Small intestine (tissue), 7 donors: Measurements from ENCODE around the gene PDE5A. TPM values are rescaled to one million over a fixed set of nuclear protein-coding genes. Genes with fewer than 3 reads are reported as not detected.
A peak's percentile ranks its signal among the peaks of the same experiment; 100 is the strongest.
"Not testable (repeated sequence)": the region's sequence is repeated elsewhere in the genome, so short reads cannot be mapped to it uniquely, and the experiment has no call there.

Experiments used
- DNase-seq, 2 donors: peaks; one replicate each; pipeline versions ENCODE4 v3.0.0 to v3.0.0-alpha.2; 2013
- FAIRE-seq: peaks from 2 replicates; lab custom pipeline; 2012; peaks lifted over from hg19 to GRCh38; lab: Jason Lieb, UNC
- H3K27ac ChIP-seq, 3 donors: one replicate each; pipeline ENCODE4 v1.5.1; 2013; ENCODE audit warnings: low read length in 2 of 3, mild to moderate bottlenecking in 2 of 3, control low read depth in 1 of 3, inconsistent platforms in 1 of 3, low read depth in 1 of 3, moderate library complexity in 1 of 3
- H3K27me3 ChIP-seq, 3 donors: one replicate each; pipeline ENCODE4 v1.6.1; 2013; ENCODE audit warnings: low read length in 3 of 3, inconsistent platforms in 1 of 3; ENCODE audit not compliant: control insufficient read depth in 3 of 3, insufficient read depth in 3 of 3
- H3K36me3 ChIP-seq, 3 donors: one replicate each; pipeline ENCODE4 v1.6.1; 2013; ENCODE audit warnings: low read length in 3 of 3, inconsistent platforms in 1 of 3, low read depth in 1 of 3, mild to moderate bottlenecking in 1 of 3, moderate library complexity in 1 of 3; ENCODE audit not compliant: control insufficient read depth in 3 of 3, insufficient read depth in 2 of 3
- H3K4me1 ChIP-seq, 3 donors: one replicate each; pipeline ENCODE4 v1.6.1; 2013; ENCODE audit warnings: low read length in 2 of 3, inconsistent platforms in 1 of 3, low read depth in 1 of 3, mild to moderate bottlenecking in 1 of 3, moderate library complexity in 1 of 3; ENCODE audit not compliant: control insufficient read depth in 3 of 3, insufficient read depth in 2 of 3
- H3K4me3 ChIP-seq, 3 donors: one replicate each; pipeline ENCODE4 v1.5.1; 2013; ENCODE audit warnings: low read length in 3 of 3, control low read depth in 1 of 3, inconsistent platforms in 1 of 3, low read depth in 1 of 3, mild to moderate bottlenecking in 1 of 3, moderate library complexity in 1 of 3
- H3K9me3 ChIP-seq, 2 donors: one replicate each; pipeline ENCODE4 v1.6.1; 2013; ENCODE audit warnings: low read depth in 1 of 2, low read length in 1 of 2; ENCODE audit not compliant: control insufficient read depth in 2 of 2, insufficient read depth in 1 of 2
- WGBS, 3 donors: extraction: QIAGEN DNeasy Blood & Tissue Kit; methylation state at CpG; one replicate each; pipeline ENCODE4 v1.1.7; 2013; 5-methylcytosine and 5-hydroxymethylcytosine counted together
- polyA plus RNA-seq, 4 donors: library from polyadenylated mRNA; stranded (reverse) in 3 of 4; unstranded in 1 of 4; fragments of 200-250 nt in 3 of 4; fragments of 120-200 nt in 1 of 4; gene quantifications; one replicate each; pipeline versions ENCODE4 v1.2.1 to v1.2.3, GENCODE V29; 2013
- donor health status: healthy with polysubstance abuse.
- donor health status: control.
- donor health status: control.
- donor health status: Bipolar disorder and iron deficiency.
- donor health status: healthy.

PDE5A gene
- polyA plus RNA-seq, 4 donors: 5.9 to 18.8 (median 7.4) TPM

DNA sequence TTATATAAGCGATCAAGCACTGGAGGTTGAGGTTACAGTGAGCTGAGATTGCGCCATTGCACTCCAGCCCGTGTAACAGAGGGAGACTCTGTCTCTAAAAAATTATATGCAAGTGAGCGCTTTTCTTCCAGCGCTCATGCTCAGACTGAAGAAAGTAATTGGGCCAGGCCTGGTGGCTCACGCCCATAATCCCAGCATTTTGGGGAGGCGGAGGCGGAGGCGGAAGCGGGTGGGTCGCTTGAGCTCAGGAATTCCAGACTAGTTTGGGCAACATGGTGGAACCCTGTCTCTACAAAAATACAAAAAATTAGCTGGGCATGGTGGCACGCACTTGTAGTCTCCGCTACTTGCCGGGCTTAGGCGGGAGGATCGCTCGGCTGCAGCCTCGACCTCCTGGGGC, 172.9 kb downstream of the PDE5A start:
- not testable (repeated sequence) for H3K27ac ChIP-seq, FAIRE-seq
- peak; percentile 17 to 35 for DNase-seq

GRCh38 chr4:119454491-119455270, 173.9 kb downstream of the PDE5A start:
- Histone ChIP-seq H3K4me3 (peak overlapping the region; percentile 57 to 77 (median 59)), H3K27ac (peak overlapping the region; percentile 75 to 95 (median 88))
- not testable (repeated sequence) for H3K9me3 ChIP-seq, FAIRE-seq, H3K4me1 ChIP-seq, H3K36me3 ChIP-seq, H3K27me3 ChIP-seq
- WGBS, 3 donors: 0 to 1% (median 0%) methylated on average over 57 to 80 of the region's 80 CpGs
- DNase-seq: peak; percentile 95 to 100

More for the DNA sequence above, 172.9 kb downstream of the PDE5A start:
- not testable (repeated sequence) for H3K4me1 ChIP-seq, H3K36me3 ChIP-seq, H3K9me3 ChIP-seq, H3K27me3 ChIP-seq
- 33 to 55% (median 41%) methylated on average over 18 of the region's 18 CpGs for WGBS, 3 donors
- peak overlapping the region in 2 of 3 donors; percentile 22 to 47 for H3K4me3 ChIP-seq

DNA sequence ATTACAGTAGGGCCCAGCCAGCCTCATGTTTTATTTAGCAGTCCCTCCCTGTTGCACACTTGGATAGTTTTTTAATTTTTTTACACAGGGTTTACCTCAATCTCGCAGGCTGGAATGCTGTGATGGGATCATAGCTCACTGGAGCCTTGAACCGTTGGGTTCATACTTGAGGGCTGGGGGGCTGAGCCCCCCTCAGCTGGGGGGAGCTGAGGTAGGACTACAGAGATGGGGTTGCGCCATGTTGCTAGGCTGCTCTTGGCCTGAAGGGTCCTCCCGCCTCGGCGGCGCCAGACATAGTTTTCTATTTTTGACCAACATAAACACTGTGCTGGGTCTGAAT, 174.5 kb downstream of the PDE5A start:
- peak overlapping the region; percentile 5 to 77 (median 59) for H3K4me3 ChIP-seq
- FAIRE-seq, H3K36me3 ChIP-seq, DNase-seq, H3K27me3 ChIP-seq, H3K4me1 ChIP-seq, H3K9me3 ChIP-seq: not testable (repeated sequence)
- WGBS, 3 donors: 1 to 3% (median 2%) methylated on average over 7 of the region's 7 CpGs
- peak overlapping the region; percentile 55 to 95 (median 75) for H3K27ac ChIP-seq

- not testable (repeated sequence) for H3K27ac ChIP-seq, H3K4me1 ChIP-seq, DNase-seq, FAIRE-seq, H3K27me3 ChIP-seq, H3K4me3 ChIP-seq, H3K9me3 ChIP-seq, H3K36me3 ChIP-seq
- WGBS, 3 donors: 88 to 92% (median 89%) methylated on average over 9 of the region's 9 CpGs
Measured at GRCh38 chr4:119453286-119453685, 175.3 kb downstream of the PDE5A start.

DNA sequence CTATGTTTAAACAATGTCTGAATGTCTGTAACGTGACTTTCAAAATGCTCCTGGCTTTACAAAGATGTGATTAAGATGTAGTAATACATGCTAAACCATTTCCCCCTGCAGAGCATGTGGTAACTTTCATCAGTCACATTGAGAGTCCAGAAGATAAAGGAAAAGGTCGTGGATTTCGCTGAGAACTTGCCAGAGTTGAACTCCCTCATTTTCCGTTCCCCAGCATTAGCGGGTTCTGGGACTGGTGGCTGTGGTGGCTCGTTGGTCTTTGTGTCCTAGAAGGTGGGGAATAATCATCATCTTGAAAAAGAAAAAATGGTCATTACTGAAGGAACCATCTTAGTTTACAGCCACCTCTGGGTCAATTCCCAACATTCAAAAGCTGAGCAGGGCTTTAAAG, 178.8 kb downstream of the PDE5A start:
- peaks cover 0 to 14% (median 0%) of the 10 kb centered on the region in 3 donors for H3K36me3 ChIP-seq
- not testable (repeated sequence) for H3K4me1 ChIP-seq, FAIRE-seq, H3K27ac ChIP-seq, H3K9me3 ChIP-seq, H3K27me3 ChIP-seq, H3K4me3 ChIP-seq, DNase-seq
- 82 to 91% (median 87%) methylated on average over 6 of the region's 6 CpGs for WGBS, 3 donors
